Testis (tissue), 3 donors: ENCODE measurements around the gene CPSF4L. TPM values are rescaled to one million over a fixed set of nuclear protein-coding genes. Genes with fewer than 3 reads are reported as not detected.

Experiments used
- DNase-seq: peaks from one replicate; pipeline ENCODE4 v3.0.0-alpha.2; 2019
- H3K27ac ChIP-seq, 2 donors: fragments of 200-600 bp; sonication (generic); one replicate each; pipeline ENCODE4 v1.5.1; 2019
- H3K27me3 ChIP-seq: fragments of 200-600 bp; sonication (generic); one replicate; pipeline ENCODE4 v1.5.1; 2019
- H3K36me3 ChIP-seq: fragments of 200-600 bp; sonication (generic); one replicate; pipeline ENCODE4 v1.5.1; 2017; ENCODE audit warnings: low read depth; ENCODE audit errors: missing control alignments
- H3K4me1 ChIP-seq: fragments of 200-600 bp; sonication (generic); one replicate; pipeline ENCODE4 v1.5.1; 2019
- H3K4me3 ChIP-seq, 2 donors: fragments of 200-600 bp; sonication (generic); one replicate each; pipeline ENCODE4 v1.5.1; 2017 to 2019
- H3K9me3 ChIP-seq: fragments of 200-600 bp; sonication (generic); one replicate; pipeline ENCODE4 v1.5.1; 2017
- CTCF ChIP-seq, 3 experiments: fragments of 450-650 bp in 2 of 3; fragments of 200-600 bp in 1 of 3; sonication (generic) in 1 of 3; IDR thresholded peaks; one replicate each; pipeline ENCODE4 v1.5.1; 2016 to 2019; ENCODE audit warnings: antibody characterized with exemption in 3 of 3, mild to moderate bottlenecking in 2 of 3, moderate library complexity in 1 of 3
- POLR2A ChIP-seq: fragments of 450-650 bp; IDR thresholded peaks from one replicate; pipeline ENCODE4 v1.6.1; 2017; ENCODE audit warnings: antibody characterized with exemption, mild to moderate bottlenecking, moderate library complexity
- WGBS, 2 donors: methylation state at CpG; one replicate each; pipeline ENCODE4 v1.1.5; 2018; 5-methylcytosine and 5-hydroxymethylcytosine counted together
- intact Hi-C: fragments of 100-400 bp; cut with DNase I; formaldehyde crosslinking; loops from one replicate; pipeline ENCODE4 v1.15.1; 2023; ENCODE audit warnings: low total_unique reads
- polyA plus RNA-seq: library from polyadenylated mRNA; stranded (reverse); fragments of 350-450 nt; fragmentation: Illumina TruSeq; extraction: RNeasy Lipid Tissue Mini Kit (QIAGEN cat#74804); gene quantifications from one replicate; pipeline ENCODE4 v1.2.3, GENCODE V29; 2014; ENCODE audit warnings: low read depth, low replicate concordance; ENCODE audit not compliant: insufficient read depth
- total RNA-seq, 2 donors: library from RNA; depleted of rRNA; stranded (reverse); fragments of >200 nt; gene quantifications; one replicate each; pipeline ENCODE4 v1.2.3, GENCODE V29; 2016

The CPSF4L gene
- total and polyA plus RNA-seq, 3 donors from 2014 or later = 0.79 to 0.94 TPM; not detected in 1

- Histone ChIP-seq H3K9me3 (no peaks in the 10 kb centered on the region), H3K27ac (peak overlapping the region in 1 of 2 donors; percentile 90), H3K4me3 (no peak overlapping the region), H3K36me3 (no peaks in the 10 kb centered on the region), H3K27me3 (no peaks in the 10 kb centered on the region), H3K4me1 (peaks cover 68% of the 10 kb centered on the region)
- intact Hi-C loops = no loop called here
- peak; percentile 43 for DNase-seq
- WGBS, 2 donors = 41 to 56% methylated on average over 9 of the region's 9 CpGs
- no peak for TF ChIP-seq CTCF (IDR thresholded peaks at IDR 0.05)
- TF ChIP-seq POLR2A = no peak
Observed at GRCh38 chr17:73293480-73293911, 31.8 kb upstream of the CPSF4L start.

GRCh38 chr17:73293031-73293430 is 31.4 kb upstream of the CPSF4L start:
- peaks cover 68% of the 10 kb centered on the region for H3K4me1 ChIP-seq

GRCh38 chr17:73292031-73292531 is 30.4 kb upstream of the CPSF4L start:
- no peak for DNase-seq
- Histone ChIP-seq H3K27me3 (no peaks in the 10 kb centered on the region), H3K9me3 (no peaks in the 10 kb centered on the region), H3K27ac (peak overlapping the region; percentile 81 to 90), H3K4me1 (peaks cover 72% of the 10 kb centered on the region), H3K36me3 (no peaks in the 10 kb centered on the region), H3K4me3 (no peak overlapping the region)
- intact Hi-C loops = no loop called here
- 43 to 46% methylated on average over 6 to 12 of the region's 12 CpGs for whole genome bisulfite sequencing, 2 donors
- TF ChIP-seq POLR2A = no peak
- no peak for TF ChIP-seq CTCF (IDR thresholded peaks at IDR 0.05)

More at GRCh38 chr17:73293031-73293430, 31.4 kb upstream of the CPSF4L start:
- 59 to 69% methylated on average over 11 of the region's 11 CpGs for whole genome bisulfite sequencing, 2 donors
- TF ChIP-seq POLR2A (no peak), CTCF (IDR thresholded peaks at IDR 0.05) (no peak)
- Histone ChIP-seq H3K9me3 (no peaks in the 10 kb centered on the region), H3K27ac (peak overlapping the region; percentile 31 to 90), H3K4me3 (no peak overlapping the region), H3K36me3 (no peaks in the 10 kb centered on the region), H3K27me3 (no peaks in the 10 kb centered on the region)
- intact Hi-C loops = no loop called here
- no peak for DNase-seq

DNA sequence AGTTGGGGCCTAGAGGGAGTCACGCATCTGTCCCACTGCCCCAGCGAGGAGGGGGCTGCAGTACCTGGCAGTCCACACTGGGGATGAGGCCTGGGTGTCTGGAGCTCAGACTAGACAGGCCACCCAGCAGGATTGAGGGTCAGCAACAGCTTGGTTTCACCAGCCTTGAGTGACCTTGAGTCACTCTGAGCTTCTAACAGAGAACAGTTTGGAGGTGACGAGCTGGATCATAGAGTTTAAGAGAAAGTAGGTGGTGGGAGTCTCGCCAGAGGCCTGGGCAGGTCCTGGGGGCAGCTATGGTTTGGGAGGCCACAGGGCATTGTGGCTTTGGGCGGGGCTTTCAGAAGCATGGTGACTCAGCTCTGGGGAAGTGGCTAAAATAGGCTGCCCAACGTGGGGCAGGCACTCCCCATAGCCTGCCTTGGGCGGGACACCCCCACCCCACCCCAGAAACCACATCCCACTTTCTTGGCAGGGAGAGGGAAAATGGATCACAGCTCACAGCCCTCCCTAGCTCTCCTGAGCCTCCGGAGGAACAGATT is 29.7 kb upstream of the CPSF4L start:
- TF ChIP-seq CTCF (IDR thresholded peaks at IDR 0.05) (no peak), POLR2A (no peak)
- H3K27ac ChIP-seq = peak overlapping the region; percentile 81 to 90
- no peaks in the 10 kb centered on the region for H3K27me3 ChIP-seq
- no peak for DNase-seq
- intact Hi-C loops = no loop called here
- no peak overlapping the region for H3K4me3 ChIP-seq
- WGBS, 2 donors = 42 to 67% methylated on average over 6 to 8 of the region's 8 CpGs
- peaks cover 80% of the 10 kb centered on the region for H3K4me1 ChIP-seq
- H3K9me3 ChIP-seq = no peaks in the 10 kb centered on the region
- no peaks in the 10 kb centered on the region for H3K36me3 ChIP-seq
